Amniotic stem cell (primary cell): Measurements from ENCODE around the gene SLC45A1.

Source experiments
- DNase-seq: peaks from one replicate; lab custom pipeline; 2025; lab: John Stamatoyannopoulos, UW

SLC45A1 gene

GRCh38 chr1:8335246-8335645 is 17.3 kb downstream of the SLC45A1 start:
- no peak for DNase-seq

DNA sequence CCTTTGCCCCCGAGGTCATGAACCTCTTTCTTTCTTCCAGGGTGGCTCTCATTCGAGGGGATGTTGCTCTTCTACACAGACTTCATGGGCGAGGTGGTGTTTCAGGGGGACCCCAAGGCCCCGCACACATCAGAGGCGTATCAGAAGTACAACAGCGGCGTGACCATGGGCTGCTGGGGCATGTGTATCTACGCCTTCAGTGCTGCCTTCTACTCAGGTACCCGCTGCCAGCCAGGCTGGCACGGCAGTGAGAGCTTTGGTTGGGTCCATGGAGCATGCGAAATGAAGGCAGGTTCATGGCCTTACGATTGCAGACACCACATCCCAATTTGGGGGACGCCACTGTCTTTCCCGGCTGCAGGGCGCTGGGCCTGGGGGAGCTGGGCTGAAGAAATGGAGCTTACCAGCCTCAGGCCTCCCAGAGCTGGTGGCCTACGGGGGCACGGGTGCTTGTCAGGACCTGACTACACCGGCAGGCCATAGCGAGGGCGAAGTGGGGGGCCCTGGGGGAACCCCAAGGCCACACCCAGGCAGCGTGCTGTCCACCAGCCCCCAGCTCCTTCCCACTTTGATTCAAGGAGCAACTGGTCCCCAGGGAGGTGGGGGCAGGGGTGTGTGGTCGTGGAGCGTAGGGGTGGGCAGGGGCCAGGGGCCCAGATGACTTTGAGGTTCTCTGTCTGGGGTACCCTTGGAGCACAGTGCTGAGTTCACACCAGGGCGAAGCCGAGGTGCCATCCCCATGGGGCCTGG is 20.0 kb downstream of the SLC45A1 start:
- no peak for DNase-seq

DNA sequence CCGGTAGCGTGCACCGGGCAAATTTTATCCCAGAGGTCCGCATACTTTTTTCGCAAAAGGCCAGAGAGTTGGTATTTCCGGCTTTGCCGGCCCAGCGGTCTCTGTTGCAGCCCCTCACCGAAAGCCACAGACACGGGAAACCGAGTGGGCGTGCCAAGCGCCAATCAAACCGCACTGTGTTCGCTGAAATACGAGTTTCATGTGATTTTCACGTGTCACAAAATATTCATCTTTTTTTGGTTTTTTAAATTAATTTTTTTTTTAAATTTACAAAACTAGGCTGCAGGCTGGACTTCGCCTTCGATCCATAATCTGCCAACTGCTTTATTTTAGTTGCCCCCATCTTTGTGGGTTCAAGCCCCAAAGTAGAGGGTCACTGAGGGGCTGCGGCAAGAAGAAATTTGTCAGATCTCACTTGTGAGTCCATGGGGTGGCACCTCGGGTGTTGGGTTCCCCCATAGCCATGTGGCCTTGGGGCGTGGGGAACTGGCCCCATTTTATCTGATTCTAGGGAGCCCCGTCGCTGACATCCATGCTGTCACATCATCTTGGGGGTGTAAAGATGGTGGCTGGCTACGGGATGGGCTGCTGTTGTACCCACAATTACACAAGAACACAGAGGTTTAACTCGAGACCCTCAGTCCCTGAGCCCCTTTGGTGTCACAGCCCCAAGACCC is 20.8 kb downstream of the SLC45A1 start:
- no peak for DNase-seq

- no peak for DNase-seq
Measured at GRCh38 chr1:8339203-8339600, 21.3 kb downstream of the SLC45A1 start.

GRCh38 chr1:8340448-8340847 is 22.5 kb downstream of the SLC45A1 start:
- DNase-seq, result no peak

- DNase-seq, result no peak
Measured at GRCh38 chr1:8342325-8342724, 24.4 kb downstream of the SLC45A1 start.

DNA sequence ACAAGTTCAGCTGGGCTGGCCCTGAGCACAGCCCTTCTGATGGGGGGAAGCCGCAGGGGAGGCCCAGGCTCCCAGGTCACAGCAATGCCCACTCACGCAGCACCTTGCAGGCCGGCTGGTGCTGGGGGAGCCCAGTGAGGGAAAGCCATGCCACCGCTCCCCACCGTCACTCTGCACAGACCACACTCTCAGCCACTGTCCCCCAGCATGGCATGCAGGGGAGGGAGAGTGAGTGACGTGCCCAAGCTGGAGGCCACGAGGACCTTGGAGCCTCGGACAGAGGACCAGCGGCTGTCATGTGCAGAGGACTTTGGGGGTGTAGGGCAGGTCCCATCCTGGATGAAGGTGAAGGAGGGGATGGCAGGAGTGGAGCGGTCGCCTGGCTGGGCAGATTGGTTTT is 25.1 kb downstream of the SLC45A1 start:
- no peak for DNase-seq

- peak; percentile 93 for DNase-seq
Measured at GRCh38 chr1:8343464-8344001, 25.6 kb downstream of the SLC45A1 start.

DNA sequence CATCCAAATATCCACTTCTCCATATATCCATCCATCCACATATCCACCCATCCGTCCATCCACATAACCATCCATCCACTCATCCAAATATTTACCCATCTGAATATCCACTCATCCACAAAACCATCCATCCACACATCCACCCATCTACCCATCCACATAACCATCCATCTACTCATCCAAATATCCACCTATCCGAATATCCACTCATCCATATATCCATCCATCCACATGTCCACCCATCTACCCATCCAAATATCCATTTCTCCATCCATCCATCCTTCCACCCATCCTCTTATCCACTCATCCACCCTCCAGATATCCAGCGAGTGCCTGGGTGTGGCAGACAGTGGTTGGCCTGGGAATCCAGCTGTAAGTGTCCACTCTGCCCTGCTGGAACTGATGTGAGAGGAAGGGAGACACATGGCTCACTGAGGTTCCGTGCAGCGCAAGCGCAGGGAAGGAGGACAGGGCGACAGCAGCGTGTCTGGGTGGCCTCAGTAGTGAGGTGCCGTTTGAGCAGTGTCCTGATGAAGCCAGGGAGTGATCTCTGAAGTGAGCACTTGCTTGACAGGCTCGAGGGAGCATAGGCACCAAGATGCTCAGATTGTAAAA is 27.1 kb downstream of the SLC45A1 start:
- no peak for DNase-seq

DNA sequence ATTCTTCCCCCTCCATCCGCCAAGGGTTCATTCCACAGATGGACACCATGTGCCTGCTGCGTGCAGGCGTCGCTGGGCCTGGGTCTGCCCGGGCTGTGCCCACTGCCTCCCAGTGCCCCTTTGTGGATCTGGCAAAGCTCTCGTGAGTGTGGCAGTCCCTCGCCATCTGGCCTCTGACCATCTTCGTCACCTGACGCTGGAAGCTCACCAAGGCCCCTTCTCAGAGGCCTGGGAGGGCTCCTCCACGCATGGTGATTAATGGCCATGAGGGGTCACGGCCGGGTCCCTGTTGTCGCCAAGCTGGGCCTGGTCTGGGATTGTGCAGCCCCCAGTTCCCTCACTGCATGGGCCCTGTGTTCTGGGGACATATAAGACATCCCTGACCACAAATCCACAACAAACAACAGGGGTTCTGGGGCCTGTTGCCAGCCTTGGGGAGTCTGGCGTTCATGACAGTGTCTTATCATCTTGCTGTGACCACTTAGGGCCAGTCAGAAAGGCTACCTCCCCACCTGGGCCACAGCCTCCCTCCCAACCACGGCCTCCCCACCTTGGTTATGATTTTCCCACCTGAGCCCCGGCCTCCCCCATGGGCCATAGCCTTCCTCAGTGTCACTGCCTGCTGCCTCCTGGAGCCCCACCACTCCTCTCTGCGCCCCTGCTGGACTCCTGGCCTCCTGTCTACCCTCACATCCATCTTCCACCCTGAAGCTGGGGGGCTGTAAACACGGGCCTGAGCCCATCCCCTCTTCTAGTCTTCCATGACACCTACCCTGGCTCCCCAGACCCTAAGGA is 27.9 kb downstream of the SLC45A1 start:
- DNase-seq, result no peak

DNA sequence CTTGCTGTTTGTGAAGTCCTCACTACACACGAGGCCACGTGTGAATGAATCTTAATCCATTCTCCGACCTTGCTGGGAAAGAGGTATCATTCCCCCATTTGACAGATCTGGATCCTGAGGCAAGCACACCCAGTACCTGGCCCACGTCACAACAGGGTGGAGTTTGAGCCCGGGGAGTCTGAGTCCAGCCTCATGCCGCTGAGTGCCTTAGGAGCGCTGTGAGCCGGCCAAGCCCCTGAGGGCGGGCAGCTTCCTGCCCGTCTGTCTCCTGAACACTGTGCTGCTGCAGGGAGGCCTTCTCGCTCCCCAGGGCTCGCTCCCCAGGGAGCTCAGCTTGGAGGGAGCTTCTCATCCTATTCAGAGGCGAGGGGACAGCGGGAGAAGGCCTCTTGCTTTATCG is 29.7 kb downstream of the SLC45A1 start:
- DNase-seq, result no peak

DNA sequence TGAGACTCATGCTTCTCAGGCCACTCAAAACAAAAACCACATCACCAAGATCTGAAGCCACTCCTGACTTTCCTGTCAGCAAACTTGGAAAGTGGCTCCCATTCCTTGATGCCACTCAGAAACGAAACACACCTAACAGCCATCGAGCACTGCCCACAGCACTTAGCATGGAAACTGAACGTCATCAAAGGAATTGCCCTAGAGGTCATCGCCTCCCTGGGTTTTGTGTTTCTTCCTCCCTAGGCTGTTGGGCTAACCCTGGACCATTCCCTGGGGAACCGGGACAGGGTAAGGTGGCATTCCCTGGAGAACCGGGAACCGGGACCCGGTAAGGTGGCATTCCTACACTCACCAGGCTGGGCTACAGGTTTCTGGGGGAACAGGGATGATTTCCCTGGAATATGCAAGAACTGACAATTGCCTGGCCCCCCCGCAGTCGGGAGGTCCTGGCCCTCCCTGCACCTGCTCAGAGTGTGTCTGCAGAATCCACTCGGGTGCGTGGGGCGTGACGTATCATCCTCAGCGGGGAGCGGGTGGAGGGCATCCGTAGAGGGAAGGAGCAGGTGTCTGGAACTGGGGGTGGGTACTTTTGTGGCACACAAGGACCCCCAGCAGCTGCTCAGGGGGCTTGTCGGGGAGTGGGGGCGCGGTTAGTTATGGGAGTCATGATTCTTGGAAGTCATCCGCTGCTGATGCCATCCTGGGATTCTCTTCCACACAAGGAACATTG is 30.3 kb downstream of the SLC45A1 start:
- DNase-seq, result no peak

GRCh38 chr1:8348777-8349472 is 31.0 kb downstream of the SLC45A1 start:
- DNase-seq, result no peak

DNA sequence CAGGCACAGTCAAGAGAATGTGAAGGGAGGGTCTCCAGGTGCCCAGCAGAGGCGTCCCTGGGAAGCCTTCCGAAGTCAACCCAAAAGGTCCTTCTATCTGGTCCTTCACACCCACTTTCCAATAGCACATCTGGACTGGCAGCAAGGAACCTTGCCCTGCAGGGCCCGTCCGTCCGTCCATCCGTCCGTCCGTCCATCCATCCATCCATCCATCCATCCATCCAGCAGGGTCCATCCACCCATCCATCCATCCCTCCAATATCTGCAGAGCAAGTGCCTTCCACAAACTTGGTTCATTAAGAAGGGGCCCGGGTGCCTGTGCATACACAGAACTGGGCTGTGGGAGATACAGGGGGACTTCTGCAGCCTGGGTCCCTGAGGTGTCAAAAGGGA is 31.6 kb downstream of the SLC45A1 start:
- DNase-seq, result no peak

GRCh38 chr1:8349961-8350360 is 32.0 kb downstream of the SLC45A1 start:
- DNase-seq, result no peak

DNA sequence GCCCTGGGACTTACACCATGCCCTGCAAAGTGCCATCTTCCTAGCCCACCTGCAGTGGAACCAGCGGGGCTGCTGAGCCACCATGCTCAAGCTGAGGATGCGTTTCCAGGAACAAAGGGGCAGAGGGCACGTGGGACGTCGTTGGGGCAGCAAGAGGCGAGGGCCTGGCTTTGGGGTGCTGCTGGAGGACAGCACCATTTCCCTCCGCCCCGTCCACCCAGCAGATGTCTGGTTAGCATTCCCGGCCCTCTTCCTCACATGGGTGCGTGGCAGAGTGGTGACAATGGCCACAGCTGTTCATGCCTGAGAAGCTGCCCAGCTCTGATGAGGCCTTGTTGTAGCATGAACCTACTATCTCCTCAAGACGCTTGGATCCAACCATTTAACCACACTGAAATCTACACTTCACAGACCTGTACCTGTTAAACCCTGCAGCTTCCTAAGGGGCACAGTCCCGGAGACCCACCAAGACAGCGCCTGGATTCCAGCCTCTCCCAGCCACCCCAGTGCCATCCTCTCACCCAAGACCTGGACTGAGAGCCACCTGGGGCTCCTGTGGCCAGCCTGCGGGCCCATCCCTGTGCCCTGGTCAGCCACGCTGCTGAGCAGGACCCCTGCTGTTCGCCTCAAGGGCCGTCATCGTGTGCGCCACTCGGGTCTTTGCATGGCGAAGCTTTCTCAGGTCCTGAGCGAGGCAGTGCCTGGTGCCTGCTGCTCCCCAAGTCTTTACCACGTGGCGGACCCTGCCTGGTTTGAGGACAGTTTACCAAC is 33.2 kb downstream of the SLC45A1 start:
- DNase-seq, result no peak

- DNase-seq, result no peak
Measured at GRCh38 chr1:8351693-8352470, 34.0 kb downstream of the SLC45A1 start.

GRCh38 chr1:8352471-8352845 is 34.5 kb downstream of the SLC45A1 start:
- no peak for DNase-seq
